Fibroblast of lung (primary cell): ENCODE data around the gene GID8.

ENCODE experiments used
- CTCF ChIP-seq, 2 donors: IDR thresholded peaks in 1 of 2; conservative IDR thresholded peaks in 1 of 2; 1 replicate in 1 of 2; 2 replicates in 1 of 2; pipeline ENCODE4 v1.5.1; 2011 to 2012; ENCODE audit warnings: low read length in 2 of 2, control low read depth in 1 of 2, inconsistent platforms in 1 of 2, low read depth in 1 of 2, mild to moderate bottlenecking in 1 of 2
- EZH2 ChIP-seq: IDR thresholded peaks from 2 replicates; pipeline ENCODE4 v1.5.1; 2012; ENCODE audit warnings: low read length, control low read depth, mild to moderate bottlenecking; ENCODE audit errors: missing control alignments

- no peak for TF ChIP-seq CTCF (conservative IDR thresholded peaks at IDR 0.05 in 1 of 2, IDR thresholded peaks at IDR 0.05 in 1 of 2; ENCODE audit: low read depth in 1 of 2, low read length in 2 of 2)
- no peak for TF ChIP-seq EZH2
Measured at GRCh38 chr20:62914436-62914835, 23.5 kb upstream of the GID8 start.
